Fibroblast of skin of right biceps (primary cell): ENCODE data around the gene PCSK5.
"Not testable (repeated sequence)": the region's sequence is repeated elsewhere in the genome, so short reads cannot be mapped to it uniquely, and the experiment has no call there.

ENCODE experiments used
- DNase-seq: peaks from one replicate; pipeline ENCODE4 v3.0.0-alpha.2; 2013

The PCSK5 gene

GRCh38 chr9:75890472-75891276 lies at the start of gene PCSK5:
Gene PCSK5, plus strand, starts transcription at chr9:75890673. Its CDS starts 509 bp downstream, at chr9:75891182.
- DNase-seq: peak; percentile 95

- DNase-seq: no peak
Measured at GRCh38 chr9:75844321-75844720, 46.2 kb upstream of the PCSK5 start.

GRCh38 chr9:75845806-75846205 lies 44.7 kb upstream of the PCSK5 start:
- DNase-seq: no peak

GRCh38 chr9:75847085-75847484 lies 43.4 kb upstream of the PCSK5 start:
- no peak for DNase-seq

GRCh38 chr9:75850459-75851200 lies 39.8 kb upstream of the PCSK5 start:
- DNase-seq: no peak

- DNase-seq: no peak
Measured at GRCh38 chr9:75851917-75852316, 38.6 kb upstream of the PCSK5 start.

GRCh38 chr9:75852746-75853145 lies 37.7 kb upstream of the PCSK5 start:
- DNase-seq: no peak

- peak; percentile 10 for DNase-seq
Measured at GRCh38 chr9:75855509-75855908, 35.0 kb upstream of the PCSK5 start.

- no peak for DNase-seq
Measured at GRCh38 chr9:75858497-75859092, 31.9 kb upstream of the PCSK5 start.

GRCh38 chr9:75864266-75864665 lies 26.2 kb upstream of the PCSK5 start:
- DNase-seq: no peak

- DNase-seq: peak; percentile 39
Measured at GRCh38 chr9:75866273-75866871, 24.1 kb upstream of the PCSK5 start.

GRCh38 chr9:75868526-75868925 lies 21.9 kb upstream of the PCSK5 start:
- not testable (repeated sequence) for DNase-seq

- no peak for DNase-seq
Measured at GRCh38 chr9:75869236-75869635, 21.2 kb upstream of the PCSK5 start.

- no peak for DNase-seq
Measured at GRCh38 chr9:75870450-75870849, 20.0 kb upstream of the PCSK5 start.

GRCh38 chr9:75871624-75872023 lies 18.8 kb upstream of the PCSK5 start:
- no peak for DNase-seq

GRCh38 chr9:75873712-75874111 lies 16.8 kb upstream of the PCSK5 start:
- DNase-seq: no peak

GRCh38 chr9:75876999-75877640 lies 13.4 kb upstream of the PCSK5 start:
- DNase-seq: no peak

- DNase-seq: no peak
Measured at GRCh38 chr9:75878488-75878860, 12.0 kb upstream of the PCSK5 start.

GRCh38 chr9:75880618-75881017 lies 9.9 kb upstream of the PCSK5 start:
- peak; percentile 71 for DNase-seq

- no peak for DNase-seq
Measured at GRCh38 chr9:75881761-75882160, 8.7 kb upstream of the PCSK5 start.

- peak; percentile 72 for DNase-seq
Measured at GRCh38 chr9:75885652-75886051, 4.8 kb upstream of the PCSK5 start.

GRCh38 chr9:75889577-75889976 lies 896 bp upstream of the PCSK5 start:
- no peak for DNase-seq

- peak; percentile 68 for DNase-seq
Measured at GRCh38 chr9:75889977-75890471, 449 bp upstream of the PCSK5 start.
